T47D (cell line): ENCODE measurements around the gene FGGY.

Experiments used
- DNase-seq, 2 experiments: peaks; one replicate each; pipeline versions ENCODE4 v3.0.0 to v3.0.0-alpha.2; 2011 to 2012; ENCODE audit warnings: low read depth in 1 of 2, low spot score in 1 of 2
- JUND ChIP-seq: IDR thresholded peaks from 2 replicates; pipeline ENCODE4 v1.6.1; 2012; ENCODE audit warnings: low read depth
- in situ Hi-C: cut with HindIII; loops from 2 replicates; pipeline ENCODE4 v1.10.0; 2016; ENCODE audit warnings: low sequenced_read_pairs, low pct_unique_long_range_greater_than_20kb

FGGY gene

DNA sequence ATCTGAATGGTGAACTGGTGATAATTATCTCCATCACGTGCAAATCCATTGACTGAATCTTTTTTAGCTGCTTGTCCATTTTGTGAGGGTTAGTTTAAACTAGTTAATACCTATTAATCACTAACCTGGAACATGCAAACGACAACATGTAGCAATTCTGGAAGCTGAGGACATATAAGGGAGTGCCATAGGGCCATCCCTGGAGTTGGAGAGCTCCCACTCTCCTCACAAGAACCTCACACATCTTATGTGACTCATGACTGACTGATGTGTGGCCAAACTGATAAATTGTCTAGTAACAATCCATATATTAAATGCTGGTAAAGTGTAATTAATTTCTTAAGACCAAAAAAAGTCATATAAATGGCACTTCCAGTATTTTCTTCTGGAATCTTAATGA lies 454.9 kb downstream of the FGGY start:
- no peak for DNase-seq
- in situ Hi-C loops = no loop called here

DNA sequence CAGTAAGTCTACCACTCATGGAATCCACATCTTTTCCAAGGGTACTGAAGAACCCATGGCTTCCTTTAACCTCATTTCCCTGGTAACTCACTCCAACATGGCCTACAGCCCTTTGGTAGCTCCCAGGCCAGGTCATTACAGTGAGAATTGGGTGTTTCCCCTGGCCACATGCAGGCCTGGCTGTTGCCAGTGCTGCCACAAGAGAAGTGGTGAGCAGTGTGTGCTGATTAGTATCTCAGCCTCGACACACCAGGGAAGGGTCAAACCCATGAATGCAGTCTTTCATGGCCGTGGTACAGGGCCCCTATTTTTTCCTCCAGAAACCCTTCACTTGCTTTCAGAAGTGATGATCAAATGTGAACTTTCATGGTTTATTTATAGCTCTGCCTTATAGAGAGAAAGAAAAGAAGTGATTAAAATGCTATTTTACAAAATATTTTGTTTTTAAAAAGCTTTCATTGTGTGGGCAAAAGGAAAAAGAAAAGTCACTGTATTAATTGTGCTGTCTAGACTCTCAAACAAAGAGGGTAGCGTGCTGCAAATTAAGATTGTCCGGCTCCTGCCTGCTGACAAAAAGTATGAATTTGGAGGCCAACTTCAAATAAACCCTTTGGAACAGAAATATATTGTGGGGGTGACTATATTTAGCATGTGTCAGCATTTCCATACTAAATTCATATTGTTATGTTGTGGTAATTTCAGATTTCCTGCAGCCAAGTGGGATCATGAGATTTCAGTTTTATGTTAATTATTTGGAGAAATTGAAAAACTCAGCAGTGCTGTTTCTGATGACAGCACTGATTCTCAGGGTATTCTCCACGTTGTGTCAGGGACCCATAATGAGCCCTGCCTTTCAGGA lies 455.9 kb downstream of the FGGY start:
- no peak for TF ChIP-seq JUND
- DNase-seq = peak in 1 of 2 experiments; percentile 9
- in situ Hi-C loops = no loop called here

More for the DNA sequence above, 454.9 kb downstream of the FGGY start:
- no peak for TF ChIP-seq JUND

DNA sequence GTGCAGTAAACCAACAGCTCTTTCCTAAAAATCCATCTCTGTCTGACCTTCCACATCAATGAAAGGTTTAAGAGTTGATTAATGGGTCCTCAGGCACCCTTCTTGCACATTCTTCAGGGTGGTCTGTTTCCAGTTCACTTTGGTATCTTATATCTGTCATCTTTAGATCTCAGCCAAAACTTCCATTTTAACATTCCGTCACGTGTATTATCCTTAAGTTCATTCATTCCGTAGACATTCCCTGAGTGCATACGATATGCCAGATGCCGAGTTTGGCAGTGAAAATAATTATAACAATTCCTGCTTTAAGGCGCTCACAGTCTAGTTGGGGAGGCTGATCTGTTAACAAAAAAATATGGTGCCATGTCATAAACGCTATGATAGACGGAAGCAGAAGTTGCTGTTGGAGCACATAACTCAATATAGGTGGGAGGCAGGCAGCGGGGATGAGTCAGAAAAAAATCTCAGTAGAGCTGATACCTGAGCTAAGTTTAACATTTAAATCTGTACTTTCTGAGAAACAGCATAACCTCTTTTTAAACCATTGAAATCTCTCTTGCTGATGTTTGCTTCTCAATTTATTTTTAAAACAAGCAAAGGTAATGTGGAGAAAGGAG lies 458.3 kb downstream of the FGGY start:
- no peak for DNase-seq
- in situ Hi-C loops = no loop called here
- no peak for TF ChIP-seq JUND

DNA sequence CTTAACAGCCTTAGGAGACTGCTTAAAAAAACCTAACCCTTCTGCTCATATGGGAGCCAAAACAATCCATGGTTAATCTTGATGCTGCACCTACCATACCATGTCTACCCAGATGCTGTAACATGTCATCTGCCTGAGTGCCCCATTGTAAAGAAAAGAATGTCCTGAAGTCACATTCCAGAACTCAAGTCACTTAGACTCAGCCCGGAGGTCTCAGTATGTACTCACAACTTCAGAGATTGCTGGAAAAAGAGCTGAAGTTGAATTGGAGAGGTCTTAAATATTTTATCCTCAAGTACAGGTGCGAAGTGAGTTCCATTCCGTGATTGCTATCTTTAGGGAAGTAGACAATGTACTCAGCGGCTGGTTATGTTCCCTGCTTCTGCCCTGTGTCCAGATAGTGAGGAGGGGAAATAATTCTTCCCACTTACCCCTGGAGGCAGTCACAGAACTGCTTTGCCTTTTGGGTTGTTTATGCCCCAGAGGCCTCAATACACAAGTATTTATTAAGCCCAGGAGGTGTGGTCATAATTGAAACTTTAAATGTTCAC lies 460.4 kb downstream of the FGGY start:
- TF ChIP-seq JUND = no peak
- in situ Hi-C loops = no loop called here
- DNase-seq = peak in 1 of 2 experiments; percentile 14

DNA sequence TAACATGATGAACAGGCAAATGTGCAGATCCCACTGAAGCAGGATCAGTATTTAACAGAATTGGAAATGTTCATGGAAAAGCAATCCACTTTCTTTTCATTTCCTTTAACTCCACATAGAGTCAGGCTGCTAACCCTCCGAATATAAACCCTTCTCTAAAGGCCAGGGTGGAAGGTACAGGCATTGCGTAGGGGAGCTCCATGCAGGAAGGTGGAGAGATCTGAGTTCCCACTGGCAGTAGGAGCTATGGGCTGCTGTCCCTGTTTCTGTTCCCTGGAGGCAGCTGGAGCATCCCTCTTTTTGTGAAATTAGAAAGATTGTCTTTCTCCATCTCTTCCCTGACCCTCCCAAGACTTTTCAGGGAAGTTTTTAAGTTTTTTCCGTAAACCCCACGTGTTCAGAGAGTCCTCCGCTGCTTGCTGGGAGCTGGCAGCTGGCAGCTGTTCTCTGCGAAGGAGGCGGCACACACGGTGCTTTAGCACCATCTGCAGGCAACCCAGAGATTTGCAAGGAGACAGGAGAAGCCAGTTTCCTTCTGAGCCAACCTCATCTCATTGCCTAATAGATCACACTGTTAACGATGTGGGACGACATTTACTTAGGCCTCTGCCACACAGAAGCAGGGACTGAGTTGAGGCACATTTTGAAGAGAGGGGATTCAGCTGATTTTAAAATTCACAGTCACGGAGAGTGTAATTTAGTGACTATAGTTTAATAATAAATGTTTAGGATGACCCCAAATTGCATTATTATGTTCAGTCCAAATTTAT lies 462.4 kb downstream of the FGGY start:
- TF ChIP-seq JUND = no peak
- in situ Hi-C loops = no loop called here
- DNase-seq = peak; percentile 35 to 76

DNA sequence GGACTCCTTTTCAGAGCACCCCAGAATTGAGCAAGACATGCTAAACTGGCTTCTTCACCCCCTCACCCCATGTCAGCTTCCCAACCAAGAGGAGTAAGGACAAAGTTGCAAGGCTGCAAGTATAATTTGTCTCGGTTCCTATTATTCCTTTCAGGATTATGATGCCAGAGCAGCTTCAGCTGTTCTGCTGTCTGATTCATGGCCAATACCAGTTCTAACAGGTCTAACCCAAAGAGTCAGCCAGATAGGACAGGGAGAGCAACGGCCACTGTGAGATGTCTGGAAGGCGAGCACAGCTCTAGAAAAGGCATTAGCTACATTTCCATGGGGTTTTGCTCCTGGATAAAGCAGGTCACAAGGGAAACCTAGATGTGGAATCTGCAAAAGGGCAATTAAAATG lies 464.5 kb downstream of the FGGY start:
- no peak for TF ChIP-seq JUND
- DNase-seq = no peak
- in situ Hi-C loops = no loop called here

DNA sequence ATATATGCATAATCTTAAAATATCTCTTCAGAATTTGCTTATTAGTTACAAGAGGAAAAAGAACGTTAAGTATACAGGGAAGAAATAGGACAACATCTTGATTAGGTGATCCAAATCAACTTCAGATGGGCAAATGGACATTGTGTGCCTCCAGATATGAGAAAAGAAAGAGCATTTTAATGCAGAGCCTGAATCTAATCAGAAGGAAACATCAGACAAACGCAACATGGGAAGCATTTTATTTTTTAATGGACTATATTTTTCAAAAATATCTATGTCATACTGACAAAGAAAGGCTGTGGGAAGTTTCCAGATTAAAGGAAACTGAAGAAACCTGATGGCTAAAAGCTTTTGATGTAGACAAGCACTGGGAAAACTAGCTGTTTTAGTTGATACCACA lies 466.5 kb downstream of the FGGY start:
- DNase-seq = no peak
- no peak for TF ChIP-seq JUND
- in situ Hi-C loops = no loop called here

DNA sequence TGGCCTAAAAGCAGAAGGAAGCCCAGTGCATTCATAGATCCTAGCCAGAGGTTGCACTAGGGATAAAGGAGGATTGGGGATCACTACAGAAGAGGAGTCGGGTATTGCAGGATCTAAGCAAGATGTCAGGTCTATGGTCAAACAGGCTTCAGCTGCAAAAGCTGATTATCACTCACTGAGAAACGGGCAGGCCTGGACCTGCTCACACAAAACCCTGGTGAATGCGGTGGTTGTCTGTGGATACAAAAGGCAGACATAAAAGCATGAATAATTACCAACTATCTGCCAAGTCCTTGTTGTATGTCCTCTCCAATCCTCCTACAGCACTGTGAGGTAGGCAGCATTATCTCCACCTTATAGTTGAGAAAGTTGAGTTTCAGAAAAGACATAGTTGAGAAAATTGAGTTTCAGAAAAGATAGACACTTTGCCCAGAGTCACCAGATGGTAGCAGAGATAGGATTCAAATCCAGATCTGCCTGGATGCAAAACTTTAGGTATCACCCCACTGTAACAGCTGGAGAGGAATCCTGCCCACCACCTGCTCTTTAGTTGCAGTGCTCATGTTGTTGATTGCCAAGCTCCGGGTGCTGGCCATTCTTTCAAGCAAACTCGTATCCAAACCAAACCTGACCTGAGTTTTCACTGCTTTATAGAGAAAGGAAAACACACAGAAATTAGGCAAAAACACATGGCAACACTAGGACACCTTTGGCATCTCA lies 468.3 kb downstream of the FGGY start:
- no peak for DNase-seq
- in situ Hi-C loops = no loop called here
- no peak for TF ChIP-seq JUND

DNA sequence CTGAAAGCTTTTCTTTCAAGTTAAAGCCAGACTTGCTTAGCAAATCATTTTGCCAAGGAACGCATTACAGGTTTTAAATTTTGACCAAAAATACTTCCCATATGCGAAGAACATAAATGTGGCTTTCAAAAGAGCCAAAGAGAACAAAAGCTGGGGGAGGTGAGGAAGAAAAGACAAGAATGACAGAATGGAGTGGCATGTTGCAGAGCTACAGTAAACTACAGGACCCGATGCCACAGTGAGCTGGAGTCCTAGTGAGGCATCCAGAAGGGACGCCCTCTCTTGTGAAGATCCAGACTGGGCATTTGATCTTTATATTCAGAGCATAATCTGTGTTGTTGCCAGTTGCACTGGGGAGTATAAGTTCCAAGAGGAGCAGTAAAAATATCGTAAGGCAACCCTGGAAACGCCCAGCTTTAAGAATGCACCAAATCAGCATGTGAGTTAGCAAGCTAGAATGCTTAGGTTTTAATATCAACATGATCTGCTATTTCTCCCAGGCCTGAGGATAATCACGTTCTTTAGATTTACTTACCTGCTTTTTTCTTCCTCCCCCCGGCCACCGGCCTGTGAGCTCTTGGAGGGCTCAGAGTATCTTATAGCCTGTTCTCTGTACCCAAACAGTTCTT lies 469.4 kb downstream of the FGGY start:
- no peak for DNase-seq
- in situ Hi-C loops = no loop called here
- no peak for TF ChIP-seq JUND

DNA sequence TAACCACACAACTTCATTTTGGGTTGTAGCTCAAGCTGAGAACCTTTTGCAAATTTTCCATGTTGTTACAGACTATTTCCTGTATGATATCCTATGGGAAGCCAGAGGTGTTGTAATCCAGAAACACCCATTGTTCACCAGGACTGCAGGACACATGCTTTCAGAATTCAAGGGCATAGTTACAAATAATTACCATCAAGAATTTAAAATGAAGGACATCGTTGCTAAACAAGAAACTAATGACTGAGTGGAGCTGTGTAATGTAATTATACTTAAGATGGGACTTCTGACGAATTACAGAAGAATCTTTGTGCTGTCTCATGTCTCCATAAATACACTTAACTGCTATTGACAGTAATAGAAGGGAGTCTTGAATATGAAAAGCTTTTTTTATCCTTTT lies 470.2 kb downstream of the FGGY start:
- in situ Hi-C loops = no loop called here
- no peak for DNase-seq
- no peak for TF ChIP-seq JUND

DNA sequence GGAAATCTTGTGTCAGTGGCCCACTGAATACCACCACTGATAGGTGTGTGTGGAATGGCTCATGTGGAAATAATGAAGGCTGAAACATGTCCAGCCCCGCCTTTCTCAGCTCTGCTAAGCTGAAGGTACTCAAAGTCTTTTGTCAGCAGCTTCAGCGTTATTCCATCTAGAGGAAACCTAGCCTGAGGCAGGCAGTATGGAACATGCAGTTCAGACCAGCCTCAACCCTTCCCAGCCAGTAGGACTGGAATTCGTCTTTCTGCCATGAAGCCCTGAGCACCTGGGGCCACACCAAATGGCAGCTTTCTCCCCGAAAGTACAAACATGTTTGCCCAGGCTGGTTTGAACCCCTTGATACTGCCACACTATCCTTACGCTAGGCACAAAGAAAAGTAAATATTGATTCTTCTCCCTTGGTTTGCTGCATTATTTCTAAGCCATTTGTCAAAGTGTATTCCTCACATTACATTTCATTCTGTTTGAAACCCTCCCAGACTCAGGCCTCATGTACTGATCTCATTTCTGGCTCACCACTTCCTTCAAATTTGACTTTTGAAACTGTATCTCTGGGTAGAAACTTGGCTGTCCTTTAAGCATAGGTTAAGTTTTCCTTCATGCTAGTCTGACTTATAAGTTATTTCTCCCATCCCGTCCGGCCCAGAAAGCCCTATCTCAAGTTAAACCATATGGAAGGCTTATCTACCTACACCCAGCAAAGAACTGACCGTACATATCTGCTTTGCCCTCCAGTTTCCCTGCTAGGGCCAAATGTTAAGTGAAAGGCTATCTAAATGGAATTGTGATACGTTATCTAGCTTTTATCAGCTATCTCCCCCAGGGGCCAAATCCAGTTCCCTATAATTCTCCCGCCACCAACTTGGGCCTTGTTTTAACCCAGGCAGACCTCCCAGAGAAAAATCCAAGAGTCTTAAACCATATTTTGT lies 472.2 kb downstream of the FGGY start:
- in situ Hi-C loops = no loop called here
- DNase-seq = peak in 1 of 2 experiments; percentile 22
- TF ChIP-seq JUND = no peak
